Measurements from ENCODE around the gene SSC5D.

- TF ChIP-seq REST (IDR thresholded peaks at IDR 0.05; ENCODE audit: low read depth) (no peak), RAD21 (IDR thresholded peaks at IDR 0.05; ENCODE audit: low read depth) (peak; percentile 93), CREB1 (IDR thresholded peaks at IDR 0.05; ENCODE audit: low read depth) (peak; percentile 91), USF1 (IDR thresholded peaks at IDR 0.05) (peak; percentile 65)
These were observed 15.4 kb downstream of the SSC5D start for GRCh38 chr19:55503502-55504251.

Data from Ishikawa (cell line).